Natural killer cell treated with Interleukin-12 subunit alpha and Interleukin-12 subunit beta and Interleukin-15 and Interleukin-18, amount 100 ng/mL, for 72 hours (primary cell): ENCODE results near the gene PPCS. TPM values are rescaled to one million over a fixed set of nuclear protein-coding genes. Genes with fewer than 3 reads are reported as not detected.
A peak's percentile ranks its signal among the peaks of the same experiment; 100 is the strongest.

Experiments
- ATAC-seq, 2 donors: fragments of 150-1000 bp; cut with Tn5 transposase in 1 of 2; sonication (Bioruptor Pico), chemical (Tn5 transposase) in 1 of 2; 2 replicates each; pipeline ENCODE4 v1.10.0; 2021
- DNase-seq: peaks from one replicate; pipeline ENCODE4 v3.0.0; 2022; ENCODE audit warnings: low spot score
- H3K27ac Mint-ChIP-seq, 2 donors: 1 replicate in 1 of 2; 2 replicates in 1 of 2; pipeline ENCODE4 v1.8.0; 2022; ENCODE audit warnings: mixed read lengths in 2 of 2, mild to moderate bottlenecking in 1 of 2, moderate library complexity in 1 of 2
- H3K27me3 Mint-ChIP-seq, 2 donors: 1 replicate in 1 of 2; 2 replicates in 1 of 2; pipeline ENCODE4 v1.8.0; 2022; ENCODE audit warnings: mixed read lengths in 2 of 2
- H3K36me3 Mint-ChIP-seq: one replicate; pipeline ENCODE4 v1.8.0; 2022; ENCODE audit warnings: mixed read lengths
- H3K4me1 Mint-ChIP-seq, 2 donors: 1 replicate in 1 of 2; 2 replicates in 1 of 2; pipeline ENCODE4 v1.8.0; 2022; ENCODE audit warnings: low read depth in 2 of 2, mixed read lengths in 2 of 2, mild to moderate bottlenecking in 1 of 2
- H3K4me3 Mint-ChIP-seq: one replicate; pipeline ENCODE4 v1.8.0; 2022; ENCODE audit warnings: mixed read lengths
- H3K9me3 Mint-ChIP-seq: 2 replicates; pipeline ENCODE4 v1.8.0; 2022; ENCODE audit warnings: mixed read lengths
- total RNA-seq, 2 donors: library from RNA; stranded (reverse); gene quantifications; one replicate each; pipeline ENCODE4 v1.2.3, GENCODE V29; 2022

Gene PPCS
- total RNA-seq: 10 to 100 TPM; 26.4 to 31.3 TPM

GRCh38 chr1:42456010-42456753, at the start of gene PPCS, which contains the start of gene ZMYND12:
PPCS (plus strand) TSS chr1:42456543; CDS start chr1:42456566, 23 bp downstream.
ZMYND12 (minus strand) TSS chr1:42456022; CDS start chr1:42455997, 25 bp downstream.
- ATAC-seq: peak; percentile 93 to 95
- Mint-ChIP-seq H3K27me3 (peaks cover 0 to 5% of the 10 kb centered on the region in 2 donors), H3K27ac (peak within 1 kb of the TSS; percentile 92 to 96), H3K36me3 (peaks cover 18% of the 10 kb centered on the region), H3K4me3 (peak within 1 kb of the TSS; percentile 94), H3K4me1 (peaks cover 26 to 31% of the 10 kb centered on the region in 2 donors), H3K9me3 (no peaks in the 10 kb centered on the region)
- peak; percentile 91 for DNase-seq

DNA sequence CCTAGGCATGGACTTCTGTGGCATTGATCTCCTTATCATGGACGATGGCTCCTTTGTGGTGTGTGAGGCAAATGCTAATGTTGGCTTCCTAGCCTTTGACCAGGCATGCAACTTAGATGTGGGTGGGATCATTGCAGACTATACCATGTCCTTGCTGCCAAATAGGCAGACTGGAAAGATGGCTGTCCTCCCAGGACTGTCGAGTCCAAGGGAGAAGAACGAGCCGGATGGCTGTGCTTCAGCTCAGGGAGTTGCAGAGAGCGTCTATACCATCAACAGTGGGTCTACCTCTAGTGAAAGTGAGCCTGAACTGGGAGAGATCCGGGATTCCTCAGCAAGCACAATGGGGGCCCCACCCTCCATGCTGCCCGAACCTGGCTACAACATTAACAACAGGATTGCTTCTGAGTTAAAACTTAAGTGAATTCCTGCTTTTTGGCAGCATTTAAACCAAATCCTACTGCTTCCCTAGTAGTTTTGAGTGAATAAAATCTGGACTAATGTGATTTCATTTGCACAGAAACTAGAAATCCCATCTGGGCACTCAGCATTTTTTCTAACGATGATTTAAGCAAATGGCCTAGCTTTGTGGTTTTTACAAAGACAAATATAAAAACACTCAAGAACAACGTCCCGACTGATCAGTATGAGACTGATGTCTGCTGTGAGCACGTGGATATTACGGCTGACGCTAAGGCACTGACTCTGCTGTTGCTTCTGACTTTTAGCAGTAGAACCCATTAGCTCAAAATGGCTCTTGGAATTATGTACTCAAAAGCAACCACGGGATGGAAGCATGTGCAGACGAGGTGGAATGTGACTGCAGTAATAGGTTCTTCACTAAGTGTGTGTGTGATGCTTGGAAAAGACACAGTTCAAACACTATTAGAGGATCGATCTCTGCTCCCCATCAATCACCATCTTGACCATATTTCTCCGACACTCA, 41.5 kb upstream of the PPCS start:
- Mint-ChIP-seq H3K4me1 (no peaks in the 10 kb centered on the region), H3K27me3 (peaks cover 7 to 9% of the 10 kb centered on the region in 2 donors), H3K9me3 (no peaks in the 10 kb centered on the region), H3K27ac (no peak overlapping the region), H3K4me3 (no peak overlapping the region), H3K36me3 (no peaks in the 10 kb centered on the region)
- DNase-seq (no peak), ATAC-seq (no peak)

DNA sequence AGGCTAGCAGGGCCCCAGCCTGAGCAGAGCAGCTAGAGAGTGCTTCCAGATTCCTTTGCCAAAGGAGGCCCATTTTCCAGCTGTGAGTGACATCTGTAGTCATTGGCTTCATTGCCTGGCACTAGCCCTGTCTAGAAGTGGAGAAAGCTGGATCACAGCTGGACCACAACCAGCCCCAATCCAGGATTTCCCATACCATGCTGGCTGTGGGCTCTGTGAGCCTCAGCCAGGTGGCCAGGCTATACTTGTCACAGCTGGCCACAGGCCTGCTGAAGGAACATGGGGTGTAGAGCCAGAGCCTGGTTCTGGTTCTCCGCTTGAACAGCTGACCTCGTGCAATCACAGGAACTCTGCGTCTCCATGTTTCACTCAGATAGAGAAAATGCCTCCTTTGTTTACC, 39.2 kb upstream of the PPCS start:
- Mint-ChIP-seq H3K4me3 (no peak overlapping the region), H3K27me3 (peaks cover 14 to 21% of the 10 kb centered on the region in 2 donors), H3K4me1 (no peaks in the 10 kb centered on the region), H3K36me3 (no peaks in the 10 kb centered on the region), H3K27ac (no peak overlapping the region), H3K9me3 (no peaks in the 10 kb centered on the region)
- DNase-seq (no peak), ATAC-seq (peak in 1 of 2 donors; percentile 48)

- Mint-ChIP-seq H3K27me3 (peaks cover 14 to 24% of the 10 kb centered on the region in 2 donors), H3K9me3 (no peaks in the 10 kb centered on the region), H3K4me3 (no peak overlapping the region), H3K36me3 (no peaks in the 10 kb centered on the region), H3K27ac (no peak overlapping the region), H3K4me1 (no peaks in the 10 kb centered on the region)
- ATAC-seq (no peak), DNase-seq (no peak)
These were observed 37.8 kb upstream of the PPCS start for GRCh38 chr1:42418516-42418915.

GRCh38 chr1:42419126-42419821, 37.1 kb upstream of the PPCS start:
- no peak overlapping the region for H3K27ac Mint-ChIP-seq
- DNase-seq: no peak
- peaks cover 15 to 29% of the 10 kb centered on the region in 2 donors for H3K27me3 Mint-ChIP-seq
- H3K4me1 Mint-ChIP-seq: no peaks in the 10 kb centered on the region
- H3K36me3 Mint-ChIP-seq: no peaks in the 10 kb centered on the region
- ATAC-seq: peak; percentile 17 to 43
- H3K4me3 Mint-ChIP-seq: no peak overlapping the region
- H3K9me3 Mint-ChIP-seq: no peaks in the 10 kb centered on the region

GRCh38 chr1:42420121-42420520, 36.2 kb upstream of the PPCS start:
- H3K4me1 Mint-ChIP-seq: no peaks in the 10 kb centered on the region
- no peaks in the 10 kb centered on the region for H3K9me3 Mint-ChIP-seq
- peaks cover 12 to 34% of the 10 kb centered on the region in 2 donors for H3K27me3 Mint-ChIP-seq
- H3K27ac Mint-ChIP-seq: no peak overlapping the region
- H3K36me3 Mint-ChIP-seq: no peaks in the 10 kb centered on the region
- no peak overlapping the region for H3K4me3 Mint-ChIP-seq
- ATAC-seq: no peak
- no peak for DNase-seq

- H3K27me3 Mint-ChIP-seq: peaks cover 10 to 34% of the 10 kb centered on the region in 2 donors
- no peak overlapping the region for H3K27ac Mint-ChIP-seq
- H3K36me3 Mint-ChIP-seq: no peaks in the 10 kb centered on the region
- H3K9me3 Mint-ChIP-seq: no peaks in the 10 kb centered on the region
- H3K4me3 Mint-ChIP-seq: no peak overlapping the region
- DNase-seq (no peak), ATAC-seq (no peak)
- no peaks in the 10 kb centered on the region for H3K4me1 Mint-ChIP-seq
These were observed 35.3 kb upstream of the PPCS start for GRCh38 chr1:42420911-42421585.

DNA sequence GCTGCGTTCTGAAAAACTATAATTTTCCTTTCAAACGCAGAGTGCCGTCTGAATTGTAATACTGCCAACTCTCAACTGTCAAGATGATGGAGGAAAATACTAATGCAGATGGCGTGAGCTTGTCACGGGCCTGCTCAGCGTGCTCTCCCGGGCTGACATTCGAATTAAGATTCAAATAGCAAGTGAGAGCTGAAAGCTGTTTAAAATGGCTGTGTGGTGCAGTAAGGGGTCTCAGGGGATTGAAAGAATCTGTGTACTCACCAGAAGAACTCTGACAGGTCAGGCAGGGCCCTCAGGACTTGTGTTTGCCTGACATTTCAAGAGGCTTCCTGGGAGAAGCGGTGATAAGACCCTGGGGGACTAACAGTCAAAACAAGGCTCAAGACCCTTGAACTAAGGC, 33.6 kb upstream of the PPCS start:
- no peak overlapping the region for H3K27ac Mint-ChIP-seq

DNA sequence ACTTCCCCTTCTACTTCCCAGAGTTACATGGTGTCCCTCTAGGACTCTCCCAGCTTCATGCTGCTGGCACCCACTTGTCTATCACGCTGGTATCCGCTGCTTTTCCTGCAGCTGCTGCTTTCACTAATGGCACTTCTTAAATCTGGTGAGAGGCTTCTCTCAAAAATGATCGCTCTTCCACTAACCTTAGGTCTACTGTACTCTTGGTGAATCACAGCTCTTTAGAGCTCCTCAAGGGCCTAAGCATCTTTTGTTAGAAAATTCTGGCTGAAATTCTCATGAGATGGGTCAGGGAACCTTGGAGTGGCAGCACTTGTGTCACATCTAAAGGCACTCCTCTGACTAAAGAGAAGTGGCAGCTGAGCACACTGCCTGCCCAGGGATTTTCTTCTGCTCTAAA, 32.7 kb upstream of the PPCS start:
- no peak overlapping the region for H3K27ac Mint-ChIP-seq
- H3K4me3 Mint-ChIP-seq: no peak overlapping the region
- no peaks in the 10 kb centered on the region for H3K36me3 Mint-ChIP-seq
- H3K9me3 Mint-ChIP-seq: no peaks in the 10 kb centered on the region
- ATAC-seq (no peak), DNase-seq (no peak)
- peaks cover 10 to 43% of the 10 kb centered on the region in 2 donors for H3K27me3 Mint-ChIP-seq
- H3K4me1 Mint-ChIP-seq: no peaks in the 10 kb centered on the region

More for the DNA sequence above, 33.6 kb upstream of the PPCS start:
- no peaks in the 10 kb centered on the region for H3K4me1 Mint-ChIP-seq
- no peaks in the 10 kb centered on the region for H3K9me3 Mint-ChIP-seq
- H3K27me3 Mint-ChIP-seq: peaks cover 10 to 43% of the 10 kb centered on the region in 2 donors
- H3K36me3 Mint-ChIP-seq: no peaks in the 10 kb centered on the region
- no peak overlapping the region for H3K4me3 Mint-ChIP-seq
- no peak for DNase-seq
- ATAC-seq: no peak

DNA sequence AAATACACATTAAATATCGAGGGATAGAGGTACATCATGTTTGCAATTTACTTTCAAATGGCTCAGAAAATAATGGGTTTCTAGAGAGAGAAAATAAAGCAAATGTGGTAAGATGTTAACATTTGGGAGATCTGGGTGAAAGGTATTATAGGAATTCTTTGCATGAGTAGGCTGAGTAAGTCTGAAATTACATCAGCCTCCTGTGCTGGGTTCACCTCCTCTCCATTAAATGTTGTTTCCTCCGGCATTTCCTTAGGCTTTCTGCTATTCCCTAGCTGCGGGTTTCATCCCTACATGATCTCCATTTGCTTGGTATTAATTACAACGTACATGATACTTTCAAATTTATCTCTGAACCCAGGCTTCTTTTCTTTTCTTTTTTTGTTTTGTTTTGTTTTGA, 32.1 kb upstream of the PPCS start:
- no peak for ATAC-seq
- H3K27me3 Mint-ChIP-seq: peaks cover 10 to 43% of the 10 kb centered on the region in 2 donors

GRCh38 chr1:42427240-42427639, 29.1 kb upstream of the PPCS start:
- H3K9me3 Mint-ChIP-seq: no peaks in the 10 kb centered on the region
- no peak for ATAC-seq
- DNase-seq: no peak
- H3K27ac Mint-ChIP-seq: no peak overlapping the region
- no peak overlapping the region for H3K4me3 Mint-ChIP-seq
- peaks cover 0 to 5% of the 10 kb centered on the region in 2 donors for H3K4me1 Mint-ChIP-seq
- no peaks in the 10 kb centered on the region for H3K36me3 Mint-ChIP-seq
- H3K27me3 Mint-ChIP-seq: peaks cover 4 to 29% of the 10 kb centered on the region in 2 donors

More for the DNA sequence above, 32.1 kb upstream of the PPCS start:
- no peaks in the 10 kb centered on the region for H3K4me1 Mint-ChIP-seq
- H3K36me3 Mint-ChIP-seq: no peaks in the 10 kb centered on the region
- H3K4me3 Mint-ChIP-seq: no peak overlapping the region
- H3K27ac Mint-ChIP-seq: no peak overlapping the region
- DNase-seq: no peak
- H3K9me3 Mint-ChIP-seq: no peaks in the 10 kb centered on the region

DNA sequence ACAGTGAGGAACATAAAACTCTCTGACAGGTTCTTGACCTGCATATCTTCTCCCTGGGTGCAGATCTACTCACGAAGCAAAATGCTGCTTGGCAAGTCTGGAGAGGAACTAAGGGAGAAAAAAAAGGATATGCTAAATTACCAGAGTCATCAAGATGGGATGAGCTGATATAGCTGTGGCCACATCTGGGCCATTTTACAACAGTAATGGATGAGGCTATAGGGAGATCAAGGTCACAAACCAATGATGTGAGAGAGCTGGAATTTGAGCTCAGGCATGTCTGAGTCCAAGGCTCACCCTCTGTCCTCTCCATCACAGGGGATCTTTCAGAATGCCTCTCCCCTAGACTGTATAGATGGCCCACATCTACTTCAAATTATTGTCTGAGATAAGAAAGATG, 26.7 kb upstream of the PPCS start:
- H3K27me3 Mint-ChIP-seq: peaks cover 0 to 20% of the 10 kb centered on the region in 2 donors
- DNase-seq (no peak), ATAC-seq (no peak)
- H3K9me3 Mint-ChIP-seq: no peaks in the 10 kb centered on the region
- no peak overlapping the region for H3K27ac Mint-ChIP-seq
- H3K4me3 Mint-ChIP-seq: no peak overlapping the region
- peaks cover 0 to 5% of the 10 kb centered on the region in 2 donors for H3K4me1 Mint-ChIP-seq
- no peaks in the 10 kb centered on the region for H3K36me3 Mint-ChIP-seq
